H9 (cell line): ENCODE data around the gene P3H3. TPM values are rescaled to one million over a fixed set of nuclear protein-coding genes. Genes with fewer than 3 reads are reported as not detected.

Experiments
- DNase-seq: peaks from one replicate; pipeline ENCODE4 v3.0.0-alpha.2; 2017
- H2AFZ ChIP-seq: one replicate; pipeline ENCODE4 v1.6.1; 2013; ENCODE audit warnings: mild to moderate bottlenecking, low read length, control low read depth, moderate library complexity
- H2AK5ac ChIP-seq: 2 replicates; pipeline ENCODE4 v1.6.1; 2013; ENCODE audit warnings: low read length, control low read depth, mixed read lengths; ENCODE audit not compliant: insufficient read length
- H2BK120ac ChIP-seq: one replicate; pipeline ENCODE4 v1.6.1; 2013; ENCODE audit warnings: low read depth, mild to moderate bottlenecking, low read length, control low read depth, inconsistent platforms; ENCODE audit not compliant: poor library complexity, severe bottlenecking
- H2BK12ac ChIP-seq: 2 replicates; pipeline ENCODE4 v1.6.1; 2013; ENCODE audit warnings: low read length, control low read depth, mixed read lengths, low read depth; ENCODE audit not compliant: insufficient read length
- H2BK15ac ChIP-seq: 2 replicates; pipeline ENCODE4 v1.6.1; 2013; ENCODE audit warnings: low read depth, low read length, control low read depth
- H2BK20ac ChIP-seq: one replicate; pipeline ENCODE4 v1.6.1; 2013; ENCODE audit warnings: low read depth, mild to moderate bottlenecking, low read length, control low read depth, inconsistent platforms; ENCODE audit not compliant: poor library complexity, severe bottlenecking
- H2BK5ac ChIP-seq: 2 replicates; pipeline ENCODE4 v1.6.1; 2013; ENCODE audit warnings: low read length, control low read depth, mixed read lengths; ENCODE audit not compliant: insufficient read length
- H3K14ac ChIP-seq: 2 replicates; pipeline ENCODE4 v1.6.1; 2013; ENCODE audit warnings: low read length, control low read depth; ENCODE audit not compliant: insufficient read depth
- H3K18ac ChIP-seq: 2 replicates; pipeline ENCODE4 v1.6.1; 2013; ENCODE audit warnings: low read depth, mild to moderate bottlenecking, mixed read lengths, low read length, control low read depth; ENCODE audit not compliant: insufficient read length
- H3K23ac ChIP-seq: 2 replicates; pipeline ENCODE4 v1.6.1; 2013; ENCODE audit warnings: low read length, control low read depth, mixed read lengths, low read depth; ENCODE audit not compliant: insufficient read length
- H3K23me2 ChIP-seq: 2 replicates; pipeline ENCODE4 v1.6.1; 2013; ENCODE audit warnings: low read depth, mild to moderate bottlenecking, mixed read lengths, low read length, control low read depth; ENCODE audit not compliant: insufficient read length, poor library complexity, severe bottlenecking
- H3K27ac ChIP-seq: 2 replicates; pipeline ENCODE4 v1.5.1; 2013; ENCODE audit warnings: low read length, control low read depth, mixed read lengths, low read depth; ENCODE audit not compliant: insufficient read length
- H3K27me3 ChIP-seq: 2 replicates; pipeline ENCODE4 v1.6.1; 2013; ENCODE audit warnings: low read length, control low read depth, inconsistent platforms; ENCODE audit not compliant: insufficient read depth
- H3K4ac ChIP-seq: 2 replicates; pipeline ENCODE4 v1.6.1; 2013; ENCODE audit warnings: low read depth, mild to moderate bottlenecking, control low read depth, inconsistent platforms, low read length, moderate library complexity
- H3K4me1 ChIP-seq: 2 replicates; pipeline ENCODE4 v1.6.1; 2013; ENCODE audit warnings: low read length, control low read depth, inconsistent platforms; ENCODE audit not compliant: insufficient read depth
- H3K4me2 ChIP-seq: 2 replicates; pipeline ENCODE4 v1.6.1; 2013; ENCODE audit warnings: low read length, control low read depth, mixed read lengths; ENCODE audit not compliant: insufficient read length, insufficient read depth
- H3K56ac ChIP-seq: 2 replicates; pipeline ENCODE4 v1.6.1; 2013; ENCODE audit warnings: low read depth, mild to moderate bottlenecking, mixed read lengths, low read length, control low read depth; ENCODE audit not compliant: insufficient read length
- H3K79me1 ChIP-seq: 2 replicates; pipeline ENCODE4 v1.6.1; 2013; ENCODE audit warnings: low read depth, mild to moderate bottlenecking, moderate library complexity, low read length, control low read depth, inconsistent platforms; ENCODE audit not compliant: insufficient read depth, poor library complexity, severe bottlenecking
- H3K79me2 ChIP-seq: 2 replicates; pipeline ENCODE4 v1.6.1; 2013; ENCODE audit warnings: low read length, control low read depth, inconsistent platforms; ENCODE audit not compliant: insufficient read depth
- H3K9ac ChIP-seq: 2 replicates; pipeline ENCODE4 v1.6.1; 2013; ENCODE audit warnings: low read length, control low read depth, mixed read lengths; ENCODE audit not compliant: insufficient read length; ENCODE audit errors: extremely low read depth
- H3K9me3 ChIP-seq: one replicate; pipeline ENCODE4 v1.6.1; 2013; ENCODE audit warnings: low read depth, low read length, inconsistent platforms; ENCODE audit not compliant: control insufficient read depth
- H3T11ph ChIP-seq: one replicate; pipeline ENCODE4 v1.6.1; 2013; ENCODE audit warnings: mild to moderate bottlenecking, low read length, control low read depth, inconsistent platforms
- H4K20me1 ChIP-seq: one replicate; pipeline ENCODE4 v1.6.1; 2013; ENCODE audit not compliant: control insufficient read depth, insufficient read length, insufficient read depth
- H4K5ac ChIP-seq: 2 replicates; pipeline ENCODE4 v1.6.1; 2013; ENCODE audit warnings: low read depth, mild to moderate bottlenecking, mixed read lengths, low read length, control low read depth; ENCODE audit not compliant: insufficient read length
- H4K8ac ChIP-seq: replicated peaks from 2 replicates; pipeline ENCODE4 v1.6.1; 2013; ENCODE audit warnings: low read length, control low read depth, mixed read lengths, low read depth; ENCODE audit not compliant: insufficient read length
- H4K91ac ChIP-seq: 2 replicates; pipeline ENCODE4 v1.6.1; 2013; ENCODE audit warnings: low read depth, mild to moderate bottlenecking, moderate library complexity, mixed read lengths, low read length, control low read depth; ENCODE audit not compliant: insufficient read length
- H3K27ac Mint-ChIP-seq, 3 experiments: 2 replicates in 2 of 3; 3 replicates in 1 of 3; pipeline ENCODE4 v1.8.0; 2020 to 2021; ENCODE audit warnings: mixed read lengths in 3 of 3, mild to moderate bottlenecking in 1 of 3, moderate library complexity in 1 of 3
- H3K27me3 Mint-ChIP-seq: 2 replicates; pipeline ENCODE4 v1.8.0; 2021; ENCODE audit warnings: low read depth, mild to moderate bottlenecking, moderate library complexity, mixed read lengths
- H3K36me3 Mint-ChIP-seq, 3 experiments: 2 replicates in 2 of 3; 3 replicates in 1 of 3; pipeline ENCODE4 v1.8.0; 2020 to 2021; ENCODE audit warnings: low read depth in 3 of 3, mixed read lengths in 3 of 3; ENCODE audit not compliant: insufficient read depth in 1 of 3
- H3K4me1 Mint-ChIP-seq, 2 experiments: 2 replicates each; pipeline ENCODE4 v1.8.0; 2020; ENCODE audit warnings: mixed read lengths in 2 of 2
- H3K4me3 Mint-ChIP-seq, 2 experiments: 2 replicates in 1 of 2; 3 replicates in 1 of 2; pipeline ENCODE4 v1.8.0; 2020 to 2021; ENCODE audit warnings: mild to moderate bottlenecking in 2 of 2, mixed read lengths in 2 of 2, moderate library complexity in 1 of 2
- H3K9me3 Mint-ChIP-seq, 2 experiments: 2 replicates in 1 of 2; 3 replicates in 1 of 2; pipeline ENCODE4 v1.8.0; 2020; ENCODE audit warnings: mild to moderate bottlenecking in 2 of 2, mixed read lengths in 2 of 2, moderate library complexity in 1 of 2
- WGBS: extraction: QIAGEN DNeasy Blood & Tissue Kit; methylation state at CpG from one replicate; pipeline ENCODE4 v1.1.7; 2013; ENCODE audit warnings: missing lambda C conversion rate, low lambda C conversion rate, mixed read lengths; ENCODE audit not compliant: insufficient read length; ENCODE audit errors: extremely low coverage; 5-methylcytosine and 5-hydroxymethylcytosine counted together
- total RNA-seq: library from RNA; stranded (reverse); gene quantifications from 2 replicates; pipeline ENCODE4 v1.2.1, GENCODE V29; 2021
- TF ChIP-seq, protein P1 (sequence below): fragments of 200-600 bp; sonication (generic); conservative IDR thresholded peaks from 3 replicates; pipeline ENCODE4 v1.8.0; 2021; ENCODE audit warnings: antibody characterized with exemption, mild to moderate bottlenecking

The P3H3 gene
- total RNA-seq, 1 experiment from 2014 or later, result 55.0 TPM

DNA sequence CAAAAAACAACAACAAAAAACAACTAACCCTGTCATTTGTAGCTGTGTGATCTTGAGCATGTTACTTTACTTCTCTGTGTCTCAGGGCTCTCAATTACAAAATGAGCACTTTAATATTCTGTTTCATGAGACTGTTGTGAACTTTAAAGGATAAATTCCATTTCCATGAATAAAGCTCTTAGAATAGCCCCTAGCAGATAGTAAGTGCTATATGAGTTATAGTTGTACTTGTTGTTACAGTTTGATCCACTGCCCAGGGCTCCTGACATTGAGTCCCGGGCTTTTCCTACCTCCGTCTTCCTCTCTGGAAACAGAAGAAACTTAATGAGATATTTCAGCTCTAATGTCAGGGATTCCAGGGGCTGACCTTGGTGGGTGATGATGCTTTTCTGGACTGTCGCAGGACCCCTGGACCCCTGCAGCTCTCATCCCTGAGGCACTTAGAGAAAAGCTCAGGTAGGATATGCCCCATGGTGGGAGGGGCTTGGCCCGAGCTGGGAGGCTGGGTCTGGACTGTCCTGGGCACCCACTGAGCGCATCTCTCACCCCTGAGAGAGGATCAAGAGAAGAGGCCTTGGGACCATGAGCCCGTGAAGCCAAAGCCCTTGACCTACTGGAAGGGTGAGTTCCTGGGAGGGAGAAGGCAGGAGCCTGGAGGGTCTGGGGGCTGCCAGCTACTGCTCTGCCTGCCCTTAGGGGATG, 5.1 kb downstream of the P3H3 start:
- TF ChIP-seq, protein P1, sequence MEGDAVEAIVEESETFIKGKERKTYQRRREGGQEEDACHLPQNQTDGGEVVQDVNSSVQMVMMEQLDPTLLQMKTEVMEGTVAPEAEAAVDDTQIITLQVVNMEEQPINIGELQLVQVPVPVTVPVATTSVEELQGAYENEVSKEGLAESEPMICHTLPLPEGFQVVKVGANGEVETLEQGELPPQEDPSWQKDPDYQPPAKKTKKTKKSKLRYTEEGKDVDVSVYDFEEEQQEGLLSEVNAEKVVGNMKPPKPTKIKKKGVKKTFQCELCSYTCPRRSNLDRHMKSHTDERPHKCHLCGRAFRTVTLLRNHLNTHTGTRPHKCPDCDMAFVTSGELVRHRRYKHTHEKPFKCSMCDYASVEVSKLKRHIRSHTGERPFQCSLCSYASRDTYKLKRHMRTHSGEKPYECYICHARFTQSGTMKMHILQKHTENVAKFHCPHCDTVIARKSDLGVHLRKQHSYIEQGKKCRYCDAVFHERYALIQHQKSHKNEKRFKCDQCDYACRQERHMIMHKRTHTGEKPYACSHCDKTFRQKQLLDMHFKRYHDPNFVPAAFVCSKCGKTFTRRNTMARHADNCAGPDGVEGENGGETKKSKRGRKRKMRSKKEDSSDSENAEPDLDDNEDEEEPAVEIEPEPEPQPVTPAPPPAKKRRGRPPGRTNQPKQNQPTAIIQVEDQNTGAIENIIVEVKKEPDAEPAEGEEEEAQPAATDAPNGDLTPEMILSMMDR, result no peak
- no peaks in the 10 kb centered on the region for H3K4me1 ChIP-seq
- peaks cover 2% of the 10 kb centered on the region; the same call in 1 of the 2 replicates for H3K79me2 ChIP-seq
- no peak overlapping the region for H3T11ph ChIP-seq
- H3K4ac ChIP-seq, result no peak overlapping the region
- H3K27me3 ChIP-seq, result no peaks in the 10 kb centered on the region
- no peak overlapping the region for H2AFZ ChIP-seq
- H2BK12ac ChIP-seq, result no peak overlapping the region
- H3K79me1 ChIP-seq, result no peaks in the 10 kb centered on the region
- no peak overlapping the region for H3K56ac ChIP-seq
- H2BK5ac ChIP-seq, result no peak overlapping the region
- no peak overlapping the region for H3K14ac ChIP-seq
- no peak overlapping the region for H2AK5ac ChIP-seq
- Mint-ChIP-seq H3K4me3 (no peak overlapping the region), H3K36me3 (peaks cover 40 to 76% (median 68%) of the 10 kb centered on the region in 3 experiments; a peak in 6 of 7 replicates), H3K9me3 (no peaks in the 10 kb centered on the region), H3K27ac (no peak overlapping the region), H3K4me1 (peaks cover 6 to 16% of the 10 kb centered on the region in 2 experiments), H3K27me3 (no peaks in the 10 kb centered on the region)
- no peak overlapping the region for H2BK120ac ChIP-seq
- no peak overlapping the region for H2BK20ac ChIP-seq
- no peak overlapping the region for H3K23ac ChIP-seq
- H3K27ac ChIP-seq, result no peak overlapping the region
- H2BK15ac ChIP-seq, result no peak overlapping the region
- H3K23me2 ChIP-seq, result peaks cover 8% of the 10 kb centered on the region
- no CpG with 5 or more reads among the region's 6 CpGs for WGBS
- no peak overlapping the region for H4K8ac ChIP-seq
- H3K9ac ChIP-seq, result no peak overlapping the region
- no peak overlapping the region for H3K18ac ChIP-seq
- no peak overlapping the region for H3K4me2 ChIP-seq
- peaks cover 2% of the 10 kb centered on the region for H4K20me1 ChIP-seq
- no peaks in the 10 kb centered on the region for H3K9me3 ChIP-seq
- no peak overlapping the region for H4K91ac ChIP-seq
- H4K5ac ChIP-seq, result no peak overlapping the region
- no peak for DNase-seq
